ENCODE measurements around the gene UTP25.
"Not testable (repeated sequence)": the region's sequence is repeated elsewhere in the genome, so short reads cannot be mapped to it uniquely, and the experiment has no call there.

UTP25 gene, protein sequence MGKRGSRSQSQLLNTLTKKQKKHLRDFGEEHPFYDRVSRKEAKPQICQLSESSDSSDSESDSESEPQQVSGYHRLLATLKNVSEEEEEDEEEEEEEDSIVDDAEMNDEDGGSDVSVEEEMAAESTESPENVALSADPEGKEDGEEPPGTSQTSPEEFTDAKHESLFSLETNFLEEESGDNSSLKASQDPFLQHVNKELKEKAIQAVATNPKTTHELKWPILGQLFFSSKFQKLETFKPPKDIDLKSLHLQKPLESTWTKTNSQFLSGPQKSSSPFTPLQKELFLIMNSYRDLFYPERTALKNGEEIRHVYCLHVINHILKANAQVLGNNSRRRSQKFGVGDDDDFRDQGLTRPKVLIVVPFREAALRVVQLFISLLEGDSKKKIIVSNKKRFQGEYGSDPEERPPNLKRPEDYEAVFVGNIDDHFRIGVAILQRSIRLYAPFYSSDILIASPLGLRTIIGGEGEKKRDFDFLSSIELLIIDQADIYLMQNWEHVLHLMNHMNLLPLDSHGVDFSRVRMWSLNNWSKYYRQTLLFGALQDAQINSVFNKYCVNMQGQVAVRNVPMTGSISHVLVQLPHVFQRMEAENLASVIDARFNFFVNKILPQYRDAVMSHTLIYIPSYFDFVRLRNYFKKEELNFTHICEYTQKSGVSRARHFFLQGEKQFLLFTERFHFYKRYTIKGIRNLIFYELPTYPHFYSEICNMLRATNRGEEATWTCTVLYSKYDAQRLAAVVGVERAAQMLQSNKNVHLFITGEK

DNA sequence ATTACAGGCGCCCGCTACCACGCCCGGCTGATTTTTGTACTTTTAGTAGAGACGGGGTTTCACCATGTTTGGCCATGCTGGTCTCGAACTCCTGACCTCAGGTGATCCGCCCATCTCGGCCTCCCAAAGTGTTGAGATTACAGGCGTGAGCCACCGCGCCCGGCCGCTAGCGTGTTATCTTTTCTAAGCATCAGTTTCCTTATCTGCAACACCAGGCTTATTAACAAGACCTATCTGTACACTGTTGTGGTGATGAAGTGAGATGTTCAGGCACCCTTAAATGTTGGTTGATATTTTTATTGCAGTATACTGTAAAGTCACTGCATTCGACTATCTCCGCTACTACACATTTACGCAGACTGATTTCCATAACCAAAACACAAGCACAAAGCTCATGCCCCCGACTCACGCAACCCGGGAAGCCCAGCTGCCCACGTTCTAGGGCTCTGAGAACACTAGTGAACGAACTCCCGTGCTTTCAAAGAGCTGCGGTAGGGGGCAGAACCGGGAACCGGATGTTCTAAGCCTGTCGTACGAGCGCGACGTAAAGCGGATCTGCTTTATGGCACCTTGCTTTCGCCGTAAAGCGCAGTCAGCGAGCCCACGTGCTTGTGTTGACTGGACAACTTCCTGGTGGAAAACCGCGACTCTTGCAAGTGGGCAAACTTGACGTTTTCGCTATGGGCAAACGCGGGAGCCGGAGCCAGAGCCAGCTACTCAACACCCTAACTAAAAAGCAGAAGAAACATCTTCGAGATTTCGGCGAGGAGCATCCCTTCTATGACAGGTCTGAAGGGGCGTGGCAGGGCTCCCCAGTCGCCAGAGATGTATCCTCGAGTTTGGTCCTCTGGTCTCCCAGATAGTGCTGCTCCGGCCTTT, at the start of gene UTP25:
TSS of gene UTP25 (plus strand) at position 589 of the 879 bp plus-strand sequence. CDS start at position 681, 92 bp downstream.
- peak; percentile 93 for DNase-seq (ENCODE audit: low spot score)

- no peak for DNase-seq (ENCODE audit: low spot score)
Observed at GRCh38 chr1:209778102-209778501, 49.7 kb upstream of the UTP25 start.

GRCh38 chr1:209780268-209780667, 47.5 kb upstream of the UTP25 start:
- no peak for DNase-seq (ENCODE audit: low spot score)

DNA sequence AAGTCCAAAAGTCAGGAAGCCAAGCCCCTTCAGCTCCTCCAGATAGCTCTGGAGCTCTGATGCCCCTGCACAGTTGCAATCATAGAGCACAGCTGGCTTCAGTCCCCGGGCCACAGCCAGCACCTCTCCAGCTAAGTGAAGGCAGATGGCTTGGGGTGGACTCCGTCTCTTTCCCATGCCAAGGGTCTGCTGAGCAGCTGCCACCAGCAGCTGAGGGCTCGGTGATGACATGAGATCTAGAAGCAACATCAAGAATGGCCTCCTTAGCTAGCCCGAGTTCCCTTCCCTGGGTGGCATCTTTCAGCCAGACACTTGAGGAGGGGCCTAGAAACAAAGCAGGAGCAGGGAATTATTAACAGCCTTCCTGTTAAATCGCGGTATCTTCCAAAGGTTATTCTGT, 44.4 kb upstream of the UTP25 start:
- no peak for DNase-seq (ENCODE audit: low spot score)

DNA sequence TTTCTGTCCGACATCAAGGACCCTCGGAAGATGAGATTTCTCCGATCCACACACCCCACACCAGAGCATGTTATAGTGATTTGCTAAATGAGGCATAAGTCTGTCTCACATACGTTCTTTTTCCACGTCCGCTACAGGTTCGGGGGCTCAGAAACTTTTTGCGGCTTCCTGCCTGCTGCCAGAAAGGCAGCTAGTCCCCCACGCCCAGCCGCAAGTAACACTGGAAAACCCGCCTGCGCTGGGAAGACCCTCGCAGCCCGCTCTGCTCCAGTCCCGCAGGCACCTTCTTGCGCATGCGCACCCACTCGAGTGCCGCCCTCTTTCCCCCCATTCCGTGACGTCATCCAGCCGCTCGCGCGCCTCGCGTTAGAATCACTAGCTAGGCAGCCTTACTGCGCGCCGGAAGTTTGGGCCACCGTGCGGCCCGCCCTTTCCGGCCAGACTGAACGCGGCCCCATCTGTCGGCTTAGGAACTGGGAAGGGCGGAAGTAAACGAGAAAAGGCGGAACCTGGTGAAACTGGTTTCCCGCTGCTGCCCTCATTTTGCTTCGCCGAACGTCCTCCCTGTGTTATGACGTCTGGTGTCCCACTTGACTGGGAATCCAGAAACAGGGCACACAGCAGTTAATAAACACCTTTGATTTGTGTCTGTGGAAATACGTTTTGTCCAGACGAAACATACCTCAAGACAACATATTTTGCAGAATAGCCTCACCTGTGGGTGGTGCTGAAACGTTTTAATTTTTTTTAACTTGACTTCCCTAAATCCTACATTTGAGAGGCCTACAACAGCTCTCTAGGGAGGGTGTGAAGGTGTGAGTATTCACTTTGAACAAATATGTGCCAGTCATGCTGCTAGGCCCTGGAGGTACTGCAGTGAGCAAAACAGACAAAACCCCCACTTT, 43.3 kb upstream of the UTP25 start, which contains the start of gene C1orf74:
TSS of gene C1orf74 (minus strand) at position 295 of the 905 bp plus-strand sequence. CDS start 925 bp downstream, outside the sequence.
- DNase-seq (ENCODE audit: low spot score) = peak; percentile 98

GRCh38 chr1:209785592-209785991, 42.2 kb upstream of the UTP25 start:
- DNase-seq (ENCODE audit: low spot score) = no peak

DNA sequence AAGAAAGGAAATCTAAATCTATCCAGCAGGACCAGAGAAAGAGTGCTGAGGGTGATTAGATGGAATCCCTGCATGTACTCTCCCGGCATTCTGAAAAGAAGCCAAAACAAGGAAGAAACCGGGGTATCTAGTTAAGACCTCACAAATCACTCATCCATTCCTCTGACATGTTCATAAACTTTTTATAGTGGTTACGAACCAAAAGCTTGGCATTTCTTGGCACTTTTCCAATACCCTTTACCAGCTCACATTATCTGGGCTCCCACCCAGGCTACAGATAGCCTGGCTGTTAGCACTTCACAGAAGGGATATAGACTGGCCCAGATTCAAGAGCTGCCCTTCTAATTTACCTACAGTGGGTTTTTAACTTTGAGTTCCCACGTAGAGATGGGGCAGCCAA, 41.6 kb upstream of the UTP25 start:
- peak; percentile 59 for DNase-seq (ENCODE audit: low spot score)

GRCh38 chr1:209787551-209787950, 40.2 kb upstream of the UTP25 start:
- DNase-seq (ENCODE audit: low spot score) = no peak

GRCh38 chr1:209789245-209789644, 38.5 kb upstream of the UTP25 start:
- no peak for DNase-seq (ENCODE audit: low spot score)

- no peak for DNase-seq (ENCODE audit: low spot score)
Observed at GRCh38 chr1:209790286-209791193, 37.2 kb upstream of the UTP25 start.

GRCh38 chr1:209791920-209792319, 35.9 kb upstream of the UTP25 start:
- no peak for DNase-seq (ENCODE audit: low spot score)

DNA sequence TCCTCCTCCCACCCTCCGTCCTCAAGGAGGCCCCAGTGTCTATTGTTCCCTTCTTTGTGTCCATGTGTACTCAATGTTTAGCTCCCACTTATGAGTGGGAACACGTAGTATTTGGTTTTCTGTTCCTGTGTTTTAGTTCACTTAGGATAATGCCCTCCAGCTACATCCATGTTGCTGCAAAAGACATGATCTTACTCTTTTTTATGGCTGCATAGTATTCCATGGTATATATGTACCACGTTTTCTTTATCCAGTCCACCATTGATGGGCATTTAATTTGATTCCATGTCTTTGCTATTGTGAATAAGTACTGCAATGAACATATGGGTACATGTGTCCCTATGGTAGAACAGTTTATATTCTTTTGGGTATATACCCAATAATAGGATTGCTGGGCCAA, 34.1 kb upstream of the UTP25 start:
- DNase-seq (ENCODE audit: low spot score) = not testable (repeated sequence)

GRCh38 chr1:209797978-209798639, 29.7 kb upstream of the UTP25 start:
- DNase-seq (ENCODE audit: low spot score) = no peak

GRCh38 chr1:209800984-209801834, 26.6 kb upstream of the UTP25 start:
- DNase-seq (ENCODE audit: low spot score) = no peak

GRCh38 chr1:209802117-209802779, 25.5 kb upstream of the UTP25 start:
- peak; percentile 55 for DNase-seq (ENCODE audit: low spot score)

GRCh38 chr1:209802780-209803152, 25.0 kb upstream of the UTP25 start:
- no peak for DNase-seq (ENCODE audit: low spot score)

DNA sequence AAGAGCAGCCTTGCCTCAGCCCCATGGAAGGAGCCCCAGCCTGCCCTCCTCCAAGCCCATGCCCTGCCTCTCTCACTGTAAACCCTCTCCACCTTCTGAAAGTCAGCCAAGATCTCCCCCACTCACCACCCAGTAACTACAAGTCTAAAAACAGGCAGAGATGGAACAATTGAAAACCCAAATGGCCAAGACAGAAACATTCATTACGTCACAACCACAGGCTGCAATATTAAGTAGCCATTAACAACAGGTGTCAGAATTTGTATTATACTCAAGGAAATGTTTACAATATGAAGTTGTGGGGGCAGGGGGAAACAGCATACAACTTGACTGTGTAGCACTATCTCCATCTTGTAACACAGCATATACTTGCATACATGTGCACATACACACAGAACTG, 24.2 kb upstream of the UTP25 start:
- no peak for DNase-seq (ENCODE audit: low spot score)

- no peak for DNase-seq (ENCODE audit: low spot score)
Observed at GRCh38 chr1:209805341-209805781, 22.4 kb upstream of the UTP25 start.
